Ureter (tissue), 1 donor: ENCODE measurements around the gene DELE1. TPM values are rescaled to one million over a fixed set of nuclear protein-coding genes. Genes with fewer than 3 reads are reported as not detected.
A peak's percentile ranks its signal among the peaks of the same experiment; 100 is the strongest.

Experiments
- DNase-seq: peaks from one replicate; pipeline ENCODE4 v3.0.0-alpha.2; 2020; ENCODE audit warnings: low spot score
- total RNA-seq: library from RNA; stranded (reverse); gene quantifications from one replicate; pipeline ENCODE4 v1.2.4, GENCODE V29; 2023
- donor health status: DM: yes; HTN: yes; CAD: no.

The DELE1 gene, protein sequence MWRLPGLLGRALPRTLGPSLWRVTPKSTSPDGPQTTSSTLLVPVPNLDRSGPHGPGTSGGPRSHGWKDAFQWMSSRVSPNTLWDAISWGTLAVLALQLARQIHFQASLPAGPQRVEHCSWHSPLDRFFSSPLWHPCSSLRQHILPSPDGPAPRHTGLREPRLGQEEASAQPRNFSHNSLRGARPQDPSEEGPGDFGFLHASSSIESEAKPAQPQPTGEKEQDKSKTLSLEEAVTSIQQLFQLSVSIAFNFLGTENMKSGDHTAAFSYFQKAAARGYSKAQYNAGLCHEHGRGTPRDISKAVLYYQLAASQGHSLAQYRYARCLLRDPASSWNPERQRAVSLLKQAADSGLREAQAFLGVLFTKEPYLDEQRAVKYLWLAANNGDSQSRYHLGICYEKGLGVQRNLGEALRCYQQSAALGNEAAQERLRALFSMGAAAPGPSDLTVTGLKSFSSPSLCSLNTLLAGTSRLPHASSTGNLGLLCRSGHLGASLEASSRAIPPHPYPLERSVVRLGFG
- 109 TPM for total RNA-seq

DNA sequence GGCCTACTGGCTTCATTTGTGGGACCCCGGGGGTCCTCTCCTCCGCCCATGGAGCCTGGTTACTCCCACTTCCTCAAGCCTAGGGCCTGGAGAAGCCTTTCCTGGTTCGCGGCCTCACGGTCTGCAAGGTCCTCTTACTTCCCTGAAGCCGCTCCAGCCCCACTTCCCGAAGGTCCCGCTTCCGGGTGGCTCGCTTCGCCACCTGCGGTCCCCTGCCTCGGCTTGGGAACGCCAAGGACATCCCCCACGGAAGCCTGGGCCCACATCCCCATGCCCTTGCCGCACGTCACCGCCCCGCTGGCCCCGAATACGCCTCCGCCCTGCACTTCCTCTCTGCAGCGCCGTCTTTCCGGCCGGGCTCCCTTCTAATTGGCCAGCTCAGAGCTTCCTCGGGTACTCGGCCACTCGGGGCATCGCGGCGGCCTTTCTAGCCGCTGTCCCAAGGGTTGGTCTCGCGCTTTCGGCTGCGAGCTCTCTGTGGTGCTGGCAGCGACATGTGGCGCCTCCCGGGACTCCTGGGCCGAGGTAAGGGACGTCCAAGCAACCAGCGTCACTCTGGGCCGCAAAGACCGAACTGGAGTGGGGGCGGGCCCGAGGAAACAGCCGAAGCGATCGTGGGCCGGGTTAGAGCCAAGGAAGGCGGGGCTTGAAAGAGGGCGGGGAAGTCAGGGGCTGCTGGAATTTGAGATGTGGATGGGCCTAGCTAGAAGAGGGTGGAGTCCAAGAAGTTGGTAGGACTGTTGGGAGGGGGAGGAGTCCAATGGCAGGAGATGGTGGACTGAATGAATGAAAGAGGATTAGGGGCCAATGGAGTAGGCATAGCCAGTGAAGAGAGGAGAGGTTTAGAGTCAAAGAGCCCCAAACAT lies at the start of gene DELE1:
Gene DELE1 (plus strand): TSS at position 424 of the 866 bp plus-strand sequence. CDS start 71 bp downstream, at position 495.
- peak; percentile 96 for DNase-seq

- no peak for DNase-seq
Measured at GRCh38 chr5:141873933-141874261, 49.8 kb upstream of the DELE1 start.

DNA sequence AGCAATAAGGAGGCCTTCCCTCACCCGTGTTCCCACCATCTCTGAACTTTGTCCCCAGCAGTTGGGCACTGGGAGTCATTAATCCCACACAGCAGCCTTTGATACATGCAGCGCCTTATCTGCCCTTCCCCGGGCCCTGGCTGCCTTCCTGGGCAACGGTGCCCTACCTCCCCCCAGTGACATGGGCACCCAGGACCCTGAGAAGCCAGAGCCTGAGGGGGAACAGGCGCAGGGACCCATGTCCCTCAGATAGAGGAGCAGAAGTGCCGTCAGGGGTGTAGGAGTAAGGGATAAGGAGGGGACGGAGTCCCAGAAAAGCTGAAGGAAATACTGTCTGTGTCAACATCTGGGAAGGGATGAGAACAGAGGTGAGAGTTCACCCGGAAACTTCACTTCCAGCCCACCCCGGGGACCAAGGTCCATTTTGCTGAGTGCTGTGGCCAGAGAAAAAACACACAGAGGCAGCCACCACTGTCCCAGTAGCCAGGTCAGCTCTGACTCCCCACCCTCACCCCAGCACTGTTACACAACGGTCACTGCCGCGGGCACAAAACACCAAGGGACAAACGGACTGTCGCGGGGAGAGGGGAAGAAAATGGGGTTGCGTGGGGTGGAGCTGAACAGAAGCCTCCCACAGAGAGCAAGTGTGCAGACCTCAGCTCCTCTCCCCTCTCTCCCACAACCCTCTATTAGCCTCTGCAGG lies 49.3 kb upstream of the DELE1 start:
- peak; percentile 42 for DNase-seq

DNA sequence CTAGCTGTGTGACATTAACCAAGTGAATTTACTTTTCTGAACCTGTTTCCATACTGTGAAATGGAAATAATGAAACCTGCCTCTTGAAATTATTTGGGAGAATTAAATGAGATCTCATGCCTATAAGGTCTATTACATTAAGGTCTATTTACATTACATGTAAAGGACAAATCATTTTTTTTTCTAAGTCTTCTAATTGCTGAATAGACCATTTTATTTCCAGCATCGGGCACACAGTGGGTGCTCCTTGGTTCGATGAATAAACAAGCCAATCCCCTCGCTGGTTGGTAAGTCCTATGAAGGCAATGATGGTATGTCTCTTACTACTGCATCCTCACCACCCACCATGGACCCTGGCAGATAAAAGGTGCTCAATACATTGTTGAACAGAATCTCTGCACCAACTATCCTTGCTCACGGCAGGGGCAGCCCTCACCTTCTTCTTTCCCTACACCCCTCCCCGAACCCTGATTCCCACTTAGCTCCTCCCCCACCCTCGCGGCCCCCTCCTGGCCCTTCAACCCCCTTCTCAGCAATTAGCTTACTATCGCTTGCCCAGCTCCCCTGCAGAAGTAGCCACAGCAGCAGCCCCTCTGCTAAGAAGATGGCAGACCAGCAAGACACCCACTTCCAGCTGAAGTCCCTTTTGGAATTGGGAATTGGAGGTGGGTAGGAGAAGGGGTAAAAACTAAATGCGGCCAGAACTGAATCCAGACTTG lies 48.5 kb upstream of the DELE1 start:
- DNase-seq, result no peak

- peak; percentile 73 for DNase-seq
Measured at GRCh38 chr5:141875795-141876627, 47.7 kb upstream of the DELE1 start.

GRCh38 chr5:141876628-141877355 lies 46.9 kb upstream of the DELE1 start:
- no peak for DNase-seq

GRCh38 chr5:141877356-141878185 lies 46.1 kb upstream of the DELE1 start:
- no peak for DNase-seq

DNA sequence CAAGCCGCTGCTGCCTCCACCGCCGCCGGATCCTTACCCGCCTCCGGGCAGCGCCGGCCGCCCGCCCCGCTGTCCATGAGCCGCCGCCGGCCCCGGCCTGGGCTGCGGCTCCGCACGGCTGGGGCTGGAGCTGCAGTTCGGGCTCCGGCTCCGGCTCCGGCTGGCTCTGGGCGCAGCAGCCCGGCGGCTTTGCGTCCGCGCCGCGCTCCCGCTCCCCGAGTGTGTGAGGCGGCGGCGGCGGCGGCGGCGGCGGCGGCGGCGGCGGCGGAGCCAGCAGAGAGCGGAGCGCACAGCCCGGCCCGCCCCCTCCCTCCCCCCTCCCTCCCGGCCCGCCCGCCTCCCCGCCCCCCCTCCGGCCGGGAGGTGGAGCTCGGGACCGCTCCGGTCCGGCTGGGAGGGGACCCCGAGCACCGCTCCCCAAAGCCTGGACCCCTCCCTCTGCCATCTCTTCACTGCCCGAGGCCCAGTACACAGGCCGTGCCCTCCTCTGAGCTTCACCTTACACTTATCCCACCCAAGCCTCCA lies 45.4 kb upstream of the DELE1 start, which contains the start of gene PCDH1:
Gene PCDH1 (minus strand): TSS at position 225 of the 525 bp plus-strand sequence. CDS start 148 bp downstream, at position 77.
- no peak for DNase-seq

- peak; percentile 96 for DNase-seq
Measured at GRCh38 chr5:141878711-141879425, 44.8 kb upstream of the DELE1 start.

DNA sequence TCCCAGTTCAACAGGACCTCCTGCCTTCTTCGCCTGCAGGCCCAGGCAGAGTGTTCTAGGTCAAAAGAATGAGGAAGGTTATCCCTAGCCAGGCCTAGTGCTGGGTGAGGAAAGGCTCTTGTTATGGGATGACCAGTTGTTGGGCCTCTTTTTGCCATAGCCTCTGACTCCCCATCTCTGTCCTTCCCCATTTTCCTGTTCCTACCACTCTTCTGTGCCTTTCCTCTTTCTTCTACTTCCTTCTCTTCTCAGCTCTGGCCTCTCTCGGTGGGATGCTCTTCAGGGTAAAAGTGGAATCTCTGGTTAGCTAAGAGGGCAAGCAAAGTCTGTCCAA lies 44.3 kb upstream of the DELE1 start:
- no peak for DNase-seq

DNA sequence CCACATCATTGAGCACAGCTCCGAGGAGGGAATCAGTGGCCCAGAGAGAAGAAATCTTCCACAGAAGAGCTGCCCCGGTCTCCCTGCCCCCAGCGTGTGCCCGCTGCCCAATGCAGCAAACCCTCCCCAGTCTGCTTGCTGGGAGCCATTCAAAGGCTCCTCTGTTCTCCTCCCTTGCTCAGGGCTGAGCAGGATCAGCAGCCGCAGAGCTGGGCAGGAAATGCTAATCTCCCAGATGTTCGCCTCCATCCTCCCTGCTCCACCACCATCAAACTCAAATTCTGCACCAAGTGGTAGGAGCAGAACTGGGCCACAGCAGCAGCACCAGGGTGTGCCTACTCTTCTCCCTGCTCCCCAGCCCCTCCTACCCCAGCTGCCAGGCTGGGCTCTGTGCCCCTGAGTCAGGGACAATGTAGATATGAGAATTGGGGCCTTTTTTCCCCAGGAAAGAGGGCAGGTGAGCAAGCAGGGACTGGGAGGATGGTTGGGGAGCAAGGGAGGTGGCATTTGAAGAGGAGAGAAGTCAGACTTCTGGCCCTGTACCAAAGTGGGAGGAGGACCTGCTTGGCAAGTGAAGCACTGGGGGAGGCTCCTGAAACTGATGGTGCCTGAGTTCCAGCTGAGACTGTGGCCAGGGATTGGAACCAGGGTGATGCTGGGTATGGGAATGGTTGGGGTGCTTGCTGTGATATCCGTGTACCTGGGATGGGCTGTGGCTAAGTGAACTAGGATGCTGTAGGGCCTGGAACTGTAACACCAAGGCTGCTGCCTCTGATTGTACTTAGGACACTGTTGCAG lies 43.5 kb upstream of the DELE1 start:
- DNase-seq, result no peak

DNA sequence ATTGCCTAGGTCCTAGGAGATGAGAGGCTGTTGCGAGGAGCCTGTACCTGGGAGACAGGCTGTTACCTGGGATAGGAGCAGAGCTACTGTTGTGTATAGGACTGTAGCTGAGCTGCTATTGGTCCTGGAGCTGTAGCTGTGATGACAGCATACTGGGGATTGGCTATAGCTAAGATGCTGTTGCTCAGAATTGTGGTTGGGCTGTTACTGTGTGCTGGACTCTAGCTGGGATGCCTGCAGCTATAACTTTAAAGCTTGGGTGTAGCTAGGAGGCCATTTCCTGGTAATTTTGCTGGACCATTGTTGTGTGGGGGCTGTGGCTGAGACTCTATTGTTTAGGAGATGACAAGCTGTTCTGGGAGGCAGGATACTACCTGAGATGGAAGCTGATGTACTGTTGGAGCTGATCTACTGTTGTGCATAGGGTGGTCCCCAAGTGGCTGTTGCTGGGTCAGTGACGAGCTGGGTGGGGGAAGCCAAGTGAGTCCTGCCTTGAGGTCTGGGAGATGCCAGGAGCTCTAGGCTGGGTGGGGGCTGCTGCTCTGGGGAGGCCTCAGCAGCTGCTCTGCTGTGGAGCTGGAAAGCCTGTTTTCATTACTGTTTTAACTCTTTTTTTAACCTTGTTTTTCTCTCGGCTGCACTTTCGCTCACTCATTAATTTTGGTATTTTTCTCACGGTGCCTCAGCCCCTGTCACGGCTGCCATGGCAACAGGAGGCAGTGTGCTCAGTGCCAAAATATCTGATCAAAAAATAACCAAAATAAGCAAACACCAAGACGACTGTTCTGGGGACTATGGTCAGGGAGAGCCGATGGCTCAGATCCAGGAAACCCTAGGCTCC lies 42.5 kb upstream of the DELE1 start:
- peak; percentile 24 for DNase-seq

DNA sequence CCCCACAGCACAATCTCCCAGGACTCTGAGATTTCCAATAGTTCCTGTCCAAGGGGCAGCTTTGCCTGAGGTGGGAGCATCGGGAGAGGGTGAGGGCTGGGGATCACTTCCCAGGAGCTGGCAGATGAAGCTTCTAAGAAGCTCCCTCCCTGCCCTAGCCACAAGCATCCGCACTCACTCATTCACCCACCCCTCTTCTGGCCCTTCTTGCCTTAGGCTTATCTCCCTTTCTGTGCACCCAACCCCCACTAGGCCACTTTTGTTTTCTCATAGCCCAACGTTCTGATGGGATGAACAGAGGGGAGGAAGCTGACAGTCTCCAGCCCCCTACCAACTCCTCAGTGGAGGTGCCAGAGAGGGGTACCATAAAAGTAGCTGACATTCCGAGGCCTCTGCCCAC lies 41.8 kb upstream of the DELE1 start:
- no peak for DNase-seq

- DNase-seq, result no peak
Measured at GRCh38 chr5:141882594-141883183, 41.0 kb upstream of the DELE1 start.

DNA sequence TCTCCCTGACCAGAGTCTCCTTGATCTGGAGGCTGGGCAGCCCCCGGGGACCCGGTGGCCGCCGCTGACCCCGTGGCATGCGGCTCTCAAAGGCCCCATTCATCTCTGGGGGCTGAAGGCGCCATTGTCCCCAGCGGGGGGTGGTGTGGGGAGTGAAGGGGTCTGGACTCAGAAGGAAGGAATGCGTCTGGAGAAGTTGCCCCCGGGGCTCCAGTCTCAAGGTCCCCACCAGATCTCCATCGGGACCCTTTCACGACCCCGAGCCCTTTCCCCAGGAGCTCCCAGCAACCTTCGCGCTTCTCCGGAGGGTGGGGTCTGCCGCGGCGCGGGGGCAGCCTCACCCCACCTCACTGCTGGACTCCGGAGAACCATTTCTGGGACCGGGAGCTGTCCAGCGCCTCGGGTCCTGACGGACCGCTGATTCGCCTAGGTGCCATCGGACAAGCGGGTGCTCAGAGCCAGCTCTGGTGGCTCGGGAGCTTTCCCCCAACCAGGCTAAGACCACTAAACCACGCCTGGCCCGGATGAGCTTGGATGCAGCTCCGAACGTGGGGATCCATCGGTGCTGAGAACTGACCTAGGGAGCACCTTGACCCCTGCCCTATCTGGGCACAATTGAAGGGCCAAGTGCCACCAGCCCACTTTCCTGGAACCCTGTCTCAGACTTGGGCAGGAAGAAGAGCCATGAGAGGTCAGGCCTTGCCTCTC lies 40.3 kb upstream of the DELE1 start:
- DNase-seq, result no peak
